ENCODE measurements around the gene SAMD4A. TPM values are rescaled to one million over a fixed set of nuclear protein-coding genes. Genes with fewer than 3 reads are reported as not detected.

SAMD4A gene
- total RNA-seq, 2 experiments from 2014 or later, result 1.0 to 1.2 TPM

GRCh38 chr14:54815515-54815914 lies 248.6 kb downstream of the SAMD4A start:
- CTCF ChIA-PET, result interaction anchor here (1.8 kb wide), 1 partner anchor 10 kb away, joined by 10 read pairs; no protein-coding TSS in a partner anchor
- no peaks in the 10 kb centered on the region for H3K4me1 Mint-ChIP-seq
- POLR2A ChIA-PET, result interaction anchor here (0.5 kb wide), 1 partner anchor 84 kb away, joined by 3 read pairs; no protein-coding TSS in a partner anchor

GRCh38 chr14:54816450-54816849 lies 249.5 kb downstream of the SAMD4A start:
- peaks cover 10% of the 10 kb centered on the region for H3K27me3 Mint-ChIP-seq
- H3K36me3 Mint-ChIP-seq (ENCODE audit: low read depth), result no peaks in the 10 kb centered on the region
- no peak overlapping the region for H3K27ac Mint-ChIP-seq
- no peaks in the 10 kb centered on the region for H3K9me3 Mint-ChIP-seq
- POLR2A ChIA-PET, result no interaction called here
- no peak for DNase-seq
- H3K4me1 Mint-ChIP-seq, result no peaks in the 10 kb centered on the region
- H3K4me3 Mint-ChIP-seq, result no peak overlapping the region
- CTCF ChIA-PET, result interaction anchor here (1.8 kb wide), 2 partner anchors 11 to 86 kb away, joined by 6 to 10 read pairs; partner anchors contain the start of gene GCH1

More at GRCh38 chr14:54815515-54815914, 248.6 kb downstream of the SAMD4A start:
- H3K27me3 Mint-ChIP-seq, result peaks cover 13% of the 10 kb centered on the region
- H3K9me3 Mint-ChIP-seq, result no peaks in the 10 kb centered on the region
- DNase-seq, result no peak
- no peak overlapping the region for H3K4me3 Mint-ChIP-seq
- H3K27ac Mint-ChIP-seq, result no peak overlapping the region
- no peaks in the 10 kb centered on the region for H3K36me3 Mint-ChIP-seq (ENCODE audit: low read depth)

- no peaks in the 10 kb centered on the region for H3K36me3 Mint-ChIP-seq (ENCODE audit: low read depth)
- H3K27ac Mint-ChIP-seq, result no peak overlapping the region
- peaks cover 10% of the 10 kb centered on the region for H3K27me3 Mint-ChIP-seq
- DNase-seq, result no peak
- CTCF ChIA-PET, result interaction anchor here (1.8 kb wide), 2 partner anchors 12 to 85 kb away, joined by 6 to 10 read pairs; partner anchors contain the start of gene GCH1
- POLR2A ChIA-PET, result no interaction called here
- H3K4me3 Mint-ChIP-seq, result no peak overlapping the region
- no peaks in the 10 kb centered on the region for H3K9me3 Mint-ChIP-seq
- H3K4me1 Mint-ChIP-seq, result no peaks in the 10 kb centered on the region
Measured at GRCh38 chr14:54817506-54817905, 250.6 kb downstream of the SAMD4A start.

- no peak overlapping the region for H3K4me3 Mint-ChIP-seq
- CTCF ChIA-PET, result no interaction called here
Measured at GRCh38 chr14:54818201-54819133, 251.5 kb downstream of the SAMD4A start.

GRCh38 chr14:54822685-54823084 lies 255.8 kb downstream of the SAMD4A start:
- Mint-ChIP-seq H3K27ac (no peak overlapping the region), H3K9me3 (peaks cover 17% of the 10 kb centered on the region), H3K4me3 (no peak overlapping the region), H3K27me3 (peaks cover 16% of the 10 kb centered on the region), H3K36me3 (ENCODE audit: low read depth) (no peaks in the 10 kb centered on the region), H3K4me1 (no peaks in the 10 kb centered on the region)
- ChIA-PET POLR2A (no interaction called here), CTCF (no interaction called here)
- DNase-seq, result no peak

More at GRCh38 chr14:54818201-54819133, 251.5 kb downstream of the SAMD4A start:
- H3K36me3 Mint-ChIP-seq (ENCODE audit: low read depth), result no peaks in the 10 kb centered on the region
- no peaks in the 10 kb centered on the region for H3K9me3 Mint-ChIP-seq
- H3K4me1 Mint-ChIP-seq, result no peaks in the 10 kb centered on the region
- POLR2A ChIA-PET, result no interaction called here
- peaks cover 7% of the 10 kb centered on the region for H3K27me3 Mint-ChIP-seq
- no peak overlapping the region for H3K27ac Mint-ChIP-seq
- no peak for DNase-seq

- Mint-ChIP-seq H3K4me3 (no peak overlapping the region), H3K27ac (no peak overlapping the region), H3K36me3 (ENCODE audit: low read depth) (no peaks in the 10 kb centered on the region), H3K4me1 (no peaks in the 10 kb centered on the region), H3K9me3 (peaks cover 17% of the 10 kb centered on the region), H3K27me3 (peaks cover 16% of the 10 kb centered on the region)
- CTCF ChIA-PET, result no interaction called here
- POLR2A ChIA-PET, result no interaction called here
- DNase-seq, result no peak
Measured at GRCh38 chr14:54823757-54824549, 257.0 kb downstream of the SAMD4A start.

- DNase-seq, result no peak
- Mint-ChIP-seq H3K27ac (no peak overlapping the region), H3K36me3 (ENCODE audit: low read depth) (no peaks in the 10 kb centered on the region), H3K27me3 (peaks cover 9% of the 10 kb centered on the region), H3K9me3 (peaks cover 17% of the 10 kb centered on the region), H3K4me1 (no peaks in the 10 kb centered on the region), H3K4me3 (no peak overlapping the region)
- ChIA-PET CTCF (interaction anchor here (0.6 to 2.1 kb wide), 3 partner anchors 23 to 333 kb away, joined by 3 to 5 read pairs (median 4); partner anchors contain the start of gene GCH1), POLR2A (no interaction called here)
Measured at GRCh38 chr14:54828037-54828436, 261.1 kb downstream of the SAMD4A start.

GRCh38 chr14:54829486-54830224 lies 262.7 kb downstream of the SAMD4A start:
- no peak overlapping the region for H3K27ac Mint-ChIP-seq
- H3K27me3 Mint-ChIP-seq, result peaks cover 9% of the 10 kb centered on the region
- DNase-seq, result no peak

GRCh38 chr14:54830650-54831049 lies 263.7 kb downstream of the SAMD4A start:
- peaks cover 5% of the 10 kb centered on the region for H3K27me3 Mint-ChIP-seq
- ChIA-PET CTCF (no interaction called here), POLR2A (no interaction called here)
- H3K9me3 Mint-ChIP-seq, result peaks cover 4% of the 10 kb centered on the region
- no peaks in the 10 kb centered on the region for H3K4me1 Mint-ChIP-seq
- no peak overlapping the region for H3K4me3 Mint-ChIP-seq
- no peaks in the 10 kb centered on the region for H3K36me3 Mint-ChIP-seq (ENCODE audit: low read depth)
- H3K27ac Mint-ChIP-seq, result no peak overlapping the region
- no peak for DNase-seq

More at GRCh38 chr14:54829486-54830224, 262.7 kb downstream of the SAMD4A start:
- CTCF ChIA-PET, result interaction anchor here (2.1 kb wide), 1 partner anchor 24 kb away, joined by 5 read pairs; no protein-coding TSS in a partner anchor
- Mint-ChIP-seq H3K4me1 (no peaks in the 10 kb centered on the region), H3K9me3 (peaks cover 8% of the 10 kb centered on the region), H3K4me3 (no peak overlapping the region), H3K36me3 (ENCODE audit: low read depth) (no peaks in the 10 kb centered on the region)
- POLR2A ChIA-PET, result no interaction called here

- Mint-ChIP-seq H3K9me3 (no peaks in the 10 kb centered on the region), H3K36me3 (ENCODE audit: low read depth) (peaks cover 3% of the 10 kb centered on the region), H3K4me1 (no peaks in the 10 kb centered on the region), H3K27ac (no peak overlapping the region), H3K27me3 (no peaks in the 10 kb centered on the region), H3K4me3 (no peak overlapping the region)
- DNase-seq, result no peak
- POLR2A ChIA-PET, result interaction anchor here (1.4 kb wide), 1 partner anchor 13 kb away, joined by 3 read pairs; no protein-coding TSS in a partner anchor
- CTCF ChIA-PET, result interaction anchor here (0.6 kb wide), 2 partner anchors 60 to 211 kb away, joined by 3 to 5 read pairs; no protein-coding TSS in a partner anchor
Measured at GRCh38 chr14:54834081-54834480, 267.2 kb downstream of the SAMD4A start.

- no peak for DNase-seq
- ChIA-PET CTCF (interaction anchor here (0.6 kb wide), 2 partner anchors 61 to 212 kb away, joined by 3 to 5 read pairs; no protein-coding TSS in a partner anchor), POLR2A (no interaction called here)
- peaks cover 10% of the 10 kb centered on the region for H3K36me3 Mint-ChIP-seq (ENCODE audit: low read depth)
- no peak overlapping the region for H3K27ac Mint-ChIP-seq
- H3K9me3 Mint-ChIP-seq, result no peaks in the 10 kb centered on the region
- no peaks in the 10 kb centered on the region for H3K4me1 Mint-ChIP-seq
- no peaks in the 10 kb centered on the region for H3K27me3 Mint-ChIP-seq
- no peak overlapping the region for H3K4me3 Mint-ChIP-seq
Measured at GRCh38 chr14:54834727-54835126, 267.8 kb downstream of the SAMD4A start.

GRCh38 chr14:54836231-54836630 lies 269.3 kb downstream of the SAMD4A start:
- Mint-ChIP-seq H3K27me3 (no peaks in the 10 kb centered on the region), H3K4me3 (no peak overlapping the region), H3K9me3 (no peaks in the 10 kb centered on the region), H3K27ac (no peak overlapping the region), H3K4me1 (no peaks in the 10 kb centered on the region), H3K36me3 (ENCODE audit: low read depth) (peaks cover 25% of the 10 kb centered on the region)
- POLR2A ChIA-PET, result no interaction called here
- CTCF ChIA-PET, result no interaction called here
- no peak for DNase-seq
